WTC11 (cell line): ENCODE results near the gene GRIPAP1.

Source experiments
- CBFB ChIP-seq: sonication (generic); formaldehyde crosslinking; IDR thresholded peaks from 2 replicates; pipeline ENCODE4 v1.8.1; 2022; ENCODE audit warnings: mild to moderate bottlenecking, low read depth, missing genetic modification reagents
- MXD4 ChIP-seq: fragments of 250-450 bp; sonication (Bioruptor Pico); IDR thresholded peaks from 2 replicates; pipeline ENCODE4 v1.8.0; 2021; ENCODE audit warnings: mild to moderate bottlenecking, moderate library complexity, borderline replicate concordance
- SOX15 ChIP-seq: fragments of 250-450 bp; sonication (Bioruptor Pico); IDR thresholded peaks from 2 replicates; pipeline ENCODE4 v1.9.0; 2021; ENCODE audit warnings: mild to moderate bottlenecking
- TEAD4 ChIP-seq: sonication (generic); formaldehyde crosslinking; IDR thresholded peaks from 2 replicates; pipeline ENCODE4 v1.8.0; 2022; ENCODE audit warnings: mild to moderate bottlenecking, missing genetic modification reagents
- TF ChIP-seq, protein P1 (sequence below): fragments of 200-600 bp; IDR thresholded peaks from 2 replicates; pipeline ENCODE4 v1.8.0; 2022; ENCODE audit warnings: antibody characterized with exemption
- TF ChIP-seq, protein P2 (sequence below): sonication (generic); formaldehyde crosslinking; IDR thresholded peaks from 2 replicates; pipeline ENCODE4 v1.8.1; 2022; ENCODE audit warnings: low read depth, mild to moderate bottlenecking, moderate library complexity, missing genetic modification reagents, borderline replicate concordance
- TF ChIP-seq, protein P3 (sequence below): sonication (generic); formaldehyde crosslinking; IDR thresholded peaks from 2 replicates; pipeline ENCODE4 v1.8.0; 2022; ENCODE audit warnings: mild to moderate bottlenecking, missing genetic modification reagents
- TF ChIP-seq, protein P4 (sequence below): sonication (generic); formaldehyde crosslinking; IDR thresholded peaks from 2 replicates; pipeline ENCODE4 v1.8.0; 2022; ENCODE audit warnings: missing genetic modification reagents
- TF ChIP-seq, protein P5 (sequence below): sonication (generic); formaldehyde crosslinking; conservative IDR thresholded peaks from 2 replicates; pipeline ENCODE4 v1.8.1; 2022; ENCODE audit warnings: mild to moderate bottlenecking, missing genetic modification reagents
- TF ChIP-seq, protein P6 (sequence below): sonication (generic); formaldehyde crosslinking; IDR thresholded peaks from 2 replicates; pipeline ENCODE4 v1.8.1; 2022; ENCODE audit warnings: mild to moderate bottlenecking, moderate library complexity, missing genetic modification reagents

DNA sequence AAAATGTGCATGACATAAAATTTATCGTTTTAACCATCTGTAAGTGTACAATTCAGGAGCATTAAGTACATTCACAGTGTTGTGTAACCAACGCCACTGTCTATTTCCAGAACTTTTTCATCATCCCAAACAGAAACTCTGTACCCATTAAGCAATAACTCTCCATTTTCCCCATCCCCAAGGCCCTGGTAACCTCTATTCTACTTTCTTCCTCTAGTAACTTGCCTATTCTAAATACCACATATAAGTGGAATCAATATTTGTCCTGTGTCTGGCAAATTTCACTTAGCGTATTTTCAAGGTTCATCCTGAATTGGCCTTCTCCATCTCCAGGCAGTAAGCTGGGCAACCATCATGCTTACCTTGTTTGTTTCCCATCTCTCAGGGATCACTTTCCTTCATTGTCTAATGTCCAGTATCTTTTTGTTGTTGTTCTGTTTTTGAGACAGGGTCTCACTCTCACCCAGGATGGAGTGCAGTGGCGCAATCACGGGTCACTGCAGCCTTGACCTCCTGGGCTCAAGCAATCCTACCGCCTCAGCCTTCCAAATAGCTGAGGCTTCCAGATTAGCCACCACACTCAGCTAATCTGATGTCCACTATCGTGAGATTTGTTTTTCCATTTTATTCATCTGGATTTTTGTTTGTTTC, 17.7 kb upstream of the GRIPAP1 start:
- TF ChIP-seq, protein P1, sequence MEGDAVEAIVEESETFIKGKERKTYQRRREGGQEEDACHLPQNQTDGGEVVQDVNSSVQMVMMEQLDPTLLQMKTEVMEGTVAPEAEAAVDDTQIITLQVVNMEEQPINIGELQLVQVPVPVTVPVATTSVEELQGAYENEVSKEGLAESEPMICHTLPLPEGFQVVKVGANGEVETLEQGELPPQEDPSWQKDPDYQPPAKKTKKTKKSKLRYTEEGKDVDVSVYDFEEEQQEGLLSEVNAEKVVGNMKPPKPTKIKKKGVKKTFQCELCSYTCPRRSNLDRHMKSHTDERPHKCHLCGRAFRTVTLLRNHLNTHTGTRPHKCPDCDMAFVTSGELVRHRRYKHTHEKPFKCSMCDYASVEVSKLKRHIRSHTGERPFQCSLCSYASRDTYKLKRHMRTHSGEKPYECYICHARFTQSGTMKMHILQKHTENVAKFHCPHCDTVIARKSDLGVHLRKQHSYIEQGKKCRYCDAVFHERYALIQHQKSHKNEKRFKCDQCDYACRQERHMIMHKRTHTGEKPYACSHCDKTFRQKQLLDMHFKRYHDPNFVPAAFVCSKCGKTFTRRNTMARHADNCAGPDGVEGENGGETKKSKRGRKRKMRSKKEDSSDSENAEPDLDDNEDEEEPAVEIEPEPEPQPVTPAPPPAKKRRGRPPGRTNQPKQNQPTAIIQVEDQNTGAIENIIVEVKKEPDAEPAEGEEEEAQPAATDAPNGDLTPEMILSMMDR: no peak
- TF ChIP-seq CBFB (CRISPR knock-in tag): no peak
- TF ChIP-seq, protein P2, sequence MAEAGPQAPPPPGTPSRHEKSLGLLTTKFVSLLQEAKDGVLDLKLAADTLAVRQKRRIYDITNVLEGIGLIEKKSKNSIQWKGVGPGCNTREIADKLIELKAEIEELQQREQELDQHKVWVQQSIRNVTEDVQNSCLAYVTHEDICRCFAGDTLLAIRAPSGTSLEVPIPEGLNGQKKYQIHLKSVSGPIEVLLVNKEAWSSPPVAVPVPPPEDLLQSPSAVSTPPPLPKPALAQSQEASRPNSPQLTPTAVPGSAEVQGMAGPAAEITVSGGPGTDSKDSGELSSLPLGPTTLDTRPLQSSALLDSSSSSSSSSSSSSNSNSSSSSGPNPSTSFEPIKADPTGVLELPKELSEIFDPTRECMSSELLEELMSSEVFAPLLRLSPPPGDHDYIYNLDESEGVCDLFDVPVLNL: no peak
- TF ChIP-seq, protein P3, sequence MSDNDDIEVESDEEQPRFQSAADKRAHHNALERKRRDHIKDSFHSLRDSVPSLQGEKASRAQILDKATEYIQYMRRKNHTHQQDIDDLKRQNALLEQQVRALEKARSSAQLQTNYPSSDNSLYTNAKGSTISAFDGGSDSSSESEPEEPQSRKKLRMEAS (CRISPR knock-in tag): no peak
- TF ChIP-seq, protein P4, sequence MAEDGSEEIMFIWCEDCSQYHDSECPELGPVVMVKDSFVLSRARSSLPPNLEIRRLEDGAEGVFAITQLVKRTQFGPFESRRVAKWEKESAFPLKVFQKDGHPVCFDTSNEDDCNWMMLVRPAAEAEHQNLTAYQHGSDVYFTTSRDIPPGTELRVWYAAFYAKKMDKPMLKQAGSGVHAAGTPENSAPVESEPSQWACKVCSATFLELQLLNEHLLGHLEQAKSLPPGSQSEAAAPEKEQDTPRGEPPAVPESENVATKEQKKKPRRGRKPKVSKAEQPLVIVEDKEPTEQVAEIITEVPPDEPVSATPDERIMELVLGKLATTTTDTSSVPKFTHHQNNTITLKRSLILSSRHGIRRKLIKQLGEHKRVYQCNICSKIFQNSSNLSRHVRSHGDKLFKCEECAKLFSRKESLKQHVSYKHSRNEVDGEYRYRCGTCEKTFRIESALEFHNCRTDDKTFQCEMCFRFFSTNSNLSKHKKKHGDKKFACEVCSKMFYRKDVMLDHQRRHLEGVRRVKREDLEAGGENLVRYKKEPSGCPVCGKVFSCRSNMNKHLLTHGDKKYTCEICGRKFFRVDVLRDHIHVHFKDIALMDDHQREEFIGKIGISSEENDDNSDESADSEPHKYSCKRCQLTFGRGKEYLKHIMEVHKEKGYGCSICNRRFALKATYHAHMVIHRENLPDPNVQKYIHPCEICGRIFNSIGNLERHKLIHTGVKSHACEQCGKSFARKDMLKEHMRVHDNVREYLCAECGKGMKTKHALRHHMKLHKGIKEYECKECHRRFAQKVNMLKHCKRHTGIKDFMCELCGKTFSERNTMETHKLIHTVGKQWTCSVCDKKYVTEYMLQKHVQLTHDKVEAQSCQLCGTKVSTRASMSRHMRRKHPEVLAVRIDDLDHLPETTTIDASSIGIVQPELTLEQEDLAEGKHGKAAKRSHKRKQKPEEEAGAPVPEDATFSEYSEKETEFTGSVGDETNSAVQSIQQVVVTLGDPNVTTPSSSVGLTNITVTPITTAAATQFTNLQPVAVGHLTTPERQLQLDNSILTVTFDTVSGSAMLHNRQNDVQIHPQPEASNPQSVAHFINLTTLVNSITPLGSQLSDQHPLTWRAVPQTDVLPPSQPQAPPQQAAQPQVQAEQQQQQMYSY: no peak
- TF ChIP-seq, protein P5, sequence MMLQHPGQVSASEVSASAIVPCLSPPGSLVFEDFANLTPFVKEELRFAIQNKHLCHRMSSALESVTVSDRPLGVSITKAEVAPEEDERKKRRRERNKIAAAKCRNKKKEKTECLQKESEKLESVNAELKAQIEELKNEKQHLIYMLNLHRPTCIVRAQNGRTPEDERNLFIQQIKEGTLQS (CRISPR knock-in tag): no peak
- no peak for TF ChIP-seq TEAD4 (CRISPR knock-in tag)
- TF ChIP-seq SOX15 (CRISPR knock-in tag): no peak
- TF ChIP-seq, protein P6, sequence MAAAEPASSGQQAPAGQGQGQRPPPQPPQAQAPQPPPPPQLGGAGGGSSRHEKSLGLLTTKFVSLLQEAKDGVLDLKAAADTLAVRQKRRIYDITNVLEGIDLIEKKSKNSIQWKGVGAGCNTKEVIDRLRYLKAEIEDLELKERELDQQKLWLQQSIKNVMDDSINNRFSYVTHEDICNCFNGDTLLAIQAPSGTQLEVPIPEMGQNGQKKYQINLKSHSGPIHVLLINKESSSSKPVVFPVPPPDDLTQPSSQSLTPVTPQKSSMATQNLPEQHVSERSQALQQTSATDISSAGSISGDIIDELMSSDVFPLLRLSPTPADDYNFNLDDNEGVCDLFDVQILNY (CRISPR knock-in tag): no peak
- no peak for TF ChIP-seq MXD4 (CRISPR knock-in tag)
